Measurements from ENCODE around the gene NABP2. TPM values are rescaled to one million over a fixed set of nuclear protein-coding genes. Genes with fewer than 3 reads are reported as not detected.

Gene NABP2
- total and polyA plus RNA-seq, 2 experiments from 2014 or later: 25.5 to 27.8 TPM

DNA sequence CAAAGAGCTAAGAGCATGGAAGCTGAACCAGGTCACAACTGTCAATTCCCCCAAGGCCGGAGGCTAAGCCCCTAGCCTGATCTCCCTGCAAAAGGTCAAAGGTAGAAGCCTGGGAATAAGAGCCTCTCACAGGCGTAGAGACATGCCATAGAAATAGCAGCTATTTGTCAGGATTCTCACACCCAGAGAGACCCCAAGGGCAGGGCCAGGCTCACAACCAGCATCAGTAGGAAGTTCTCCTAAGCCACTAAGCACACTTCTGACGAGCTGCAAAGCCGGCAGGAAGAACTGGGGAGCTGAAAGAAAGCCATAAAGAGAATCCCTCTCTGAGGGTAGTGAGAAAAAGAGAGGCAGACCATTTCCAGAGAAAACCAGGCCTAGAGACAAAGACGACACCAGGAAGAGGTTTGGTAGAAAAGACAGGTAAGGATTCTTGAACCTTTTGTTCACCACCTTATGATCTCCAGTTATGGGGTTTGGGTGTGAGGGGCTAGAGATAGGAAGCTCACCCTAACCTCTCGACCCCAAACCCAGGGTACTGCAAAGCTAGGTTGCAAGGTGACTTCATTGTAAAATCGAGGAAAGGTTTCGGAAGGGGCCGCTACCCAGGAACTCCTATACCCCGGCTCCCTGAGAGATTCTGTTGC is 35.9 kb upstream of the NABP2 start:
- TF ChIP-seq, protein P1, sequence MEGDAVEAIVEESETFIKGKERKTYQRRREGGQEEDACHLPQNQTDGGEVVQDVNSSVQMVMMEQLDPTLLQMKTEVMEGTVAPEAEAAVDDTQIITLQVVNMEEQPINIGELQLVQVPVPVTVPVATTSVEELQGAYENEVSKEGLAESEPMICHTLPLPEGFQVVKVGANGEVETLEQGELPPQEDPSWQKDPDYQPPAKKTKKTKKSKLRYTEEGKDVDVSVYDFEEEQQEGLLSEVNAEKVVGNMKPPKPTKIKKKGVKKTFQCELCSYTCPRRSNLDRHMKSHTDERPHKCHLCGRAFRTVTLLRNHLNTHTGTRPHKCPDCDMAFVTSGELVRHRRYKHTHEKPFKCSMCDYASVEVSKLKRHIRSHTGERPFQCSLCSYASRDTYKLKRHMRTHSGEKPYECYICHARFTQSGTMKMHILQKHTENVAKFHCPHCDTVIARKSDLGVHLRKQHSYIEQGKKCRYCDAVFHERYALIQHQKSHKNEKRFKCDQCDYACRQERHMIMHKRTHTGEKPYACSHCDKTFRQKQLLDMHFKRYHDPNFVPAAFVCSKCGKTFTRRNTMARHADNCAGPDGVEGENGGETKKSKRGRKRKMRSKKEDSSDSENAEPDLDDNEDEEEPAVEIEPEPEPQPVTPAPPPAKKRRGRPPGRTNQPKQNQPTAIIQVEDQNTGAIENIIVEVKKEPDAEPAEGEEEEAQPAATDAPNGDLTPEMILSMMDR (conservative IDR thresholded peaks at IDR 0.05; ENCODE audit: low read depth in 2 of 2): no peak
- no peak for TF ChIP-seq CREB1 (CRISPR knock-in tag; IDR thresholded peaks at IDR 0.05; ENCODE audit: low read depth)
- ATAC-seq (no peak), DNase-seq (ENCODE audit: low spot score) (no peak)
- Mint-ChIP-seq H3K27ac (peak overlapping the region; percentile 93), H3K27me3 (ENCODE audit: insufficient read depth, low read depth, poor library complexity) (peaks cover 15% of the 10 kb centered on the region), H3K9me3 (peaks cover 6% of the 10 kb centered on the region; the same call in 2 of the 3 replicates), H3K4me3 (peak overlapping the region; percentile 84), H3K4me1 (peaks cover 26% of the 10 kb centered on the region), H3K36me3 (ENCODE audit: low read depth) (peaks cover 56% of the 10 kb centered on the region)
- Histone ChIP-seq H4K20me1 (replicated peaks; ENCODE audit: insufficient read depth) (peaks cover 20% of the 10 kb centered on the region), H3K27ac (ENCODE audit: low read depth) (peak overlapping the region; percentile 93), H3K4me3 (peak overlapping the region; percentile 100), H3K9me2 (ENCODE audit: insufficient read depth) (no peaks in the 10 kb centered on the region), H2AFZ (0 out of 2 replicates have a peak overlapping the region, but pooled peaks have one; percentile 57), H3K79me2 (replicated peaks; ENCODE audit: insufficient read depth) (peaks cover 35% of the 10 kb centered on the region), H3K36me3 (ENCODE audit: insufficient read depth) (peaks cover 33% of the 10 kb centered on the region), H3K27me3 (ENCODE audit: insufficient read depth) (no peaks in the 10 kb centered on the region), H3F3A (replicated peaks; ENCODE audit: low read depth) (peaks cover 23% of the 10 kb centered on the region; the same call in 1 of the 2 replicates), H3K4me1 (ENCODE audit: insufficient read depth) (peaks cover 12% of the 10 kb centered on the region), H3K4me2 (peak overlapping the region; percentile 97)

DNA sequence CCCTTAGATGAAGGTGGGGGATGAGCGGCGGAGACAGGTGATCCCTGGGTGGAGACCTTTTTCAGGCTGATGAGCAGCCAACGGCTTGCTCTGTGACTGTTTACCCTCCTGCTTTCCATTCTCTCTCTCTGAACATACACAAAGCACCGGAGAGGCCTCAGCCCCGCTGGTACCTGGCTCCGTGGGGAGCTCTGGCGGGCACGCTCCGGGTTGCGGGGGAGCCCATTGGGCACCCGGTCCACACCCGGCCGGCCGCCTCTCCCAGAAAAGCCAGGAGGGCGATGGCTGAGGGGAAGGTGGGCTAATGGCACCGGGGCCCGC is 35.4 kb upstream of the NABP2 start:
- H3K4me3 Mint-ChIP-seq: peak overlapping the region; percentile 84
- peak overlapping the region; percentile 93 for H3K27ac Mint-ChIP-seq
- Histone ChIP-seq H4K20me1 (replicated peaks; ENCODE audit: insufficient read depth) (peaks cover 19% of the 10 kb centered on the region), H3K27ac (ENCODE audit: low read depth) (peak overlapping the region; percentile 93), H3F3A (replicated peaks; ENCODE audit: low read depth) (peaks cover 23% of the 10 kb centered on the region; the same call in 1 of the 2 replicates), H3K27me3 (ENCODE audit: insufficient read depth) (no peaks in the 10 kb centered on the region), H3K36me3 (ENCODE audit: insufficient read depth) (peaks cover 28% of the 10 kb centered on the region), H2AFZ (0 out of 2 replicates have a peak overlapping the region, but pooled peaks have one; percentile 57), H3K4me1 (ENCODE audit: insufficient read depth) (peaks cover 12% of the 10 kb centered on the region), H3K9me2 (ENCODE audit: insufficient read depth) (no peaks in the 10 kb centered on the region), H3K4me2 (peak overlapping the region; percentile 97), H3K4me3 (peak overlapping the region; percentile 100), H3K79me2 (replicated peaks; ENCODE audit: insufficient read depth) (peaks cover 35% of the 10 kb centered on the region)
- ATAC-seq (peak; percentile 9), DNase-seq (ENCODE audit: low spot score) (no peak)
- H3K27me3 Mint-ChIP-seq (ENCODE audit: insufficient read depth, low read depth, poor library complexity): peaks cover 15% of the 10 kb centered on the region
- peaks cover 29% of the 10 kb centered on the region for H3K4me1 Mint-ChIP-seq
- TF ChIP-seq, protein P1 (conservative IDR thresholded peaks at IDR 0.05; ENCODE audit: low read depth in 2 of 2): no peak
- TF ChIP-seq JUNB (IDR thresholded peaks at IDR 0.05; ENCODE audit: unreplicated experiment) (no peak), POLR2AphosphoS5 (IDR thresholded peaks at IDR 0.05; ENCODE audit: low read depth) (no peak)
- peaks cover 6% of the 10 kb centered on the region; the same call in 2 of the 3 replicates for H3K9me3 Mint-ChIP-seq
- peaks cover 56% of the 10 kb centered on the region for H3K36me3 Mint-ChIP-seq (ENCODE audit: low read depth)
